ENCODE results near the gene GMPPB.
"Not testable (repeated sequence)": the region's sequence is repeated elsewhere in the genome, so short reads cannot be mapped to it uniquely, and the experiment has no call there.

The GMPPB gene

DNA sequence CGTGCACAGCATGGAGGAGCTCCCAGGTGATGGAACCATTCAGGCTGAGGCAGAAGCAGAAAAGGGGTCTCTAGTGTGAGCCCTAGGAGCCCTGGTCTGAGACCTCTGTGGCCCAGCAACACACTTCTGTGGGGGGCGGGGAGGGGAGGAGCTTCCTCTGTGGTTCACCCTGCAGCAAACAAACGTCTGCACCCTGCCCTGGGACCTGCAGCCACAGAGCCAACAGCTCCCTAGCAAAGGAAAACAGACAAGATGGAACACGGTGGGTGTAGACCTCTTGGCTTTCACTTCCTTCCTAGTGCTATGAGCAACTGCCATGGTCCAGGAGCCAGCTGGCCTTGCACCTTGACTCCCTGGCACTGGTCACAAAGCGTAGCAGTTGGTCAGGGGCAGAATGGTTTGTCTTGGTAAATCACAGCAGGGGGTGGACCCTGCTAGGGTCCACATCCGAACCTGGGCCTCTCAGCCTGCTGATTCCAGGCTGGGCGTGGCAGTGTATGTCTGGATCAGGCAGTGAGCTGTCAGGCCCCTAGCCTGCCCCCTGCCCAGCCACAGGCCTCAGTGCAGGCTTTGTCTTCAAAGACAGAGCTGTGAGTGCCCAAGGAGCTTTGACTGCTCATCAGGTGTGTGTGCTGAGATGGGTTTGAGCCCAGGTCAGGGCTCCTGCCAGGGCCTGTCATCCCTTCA, 11.0 kb downstream of the GMPPB start:
- no peak for DNase-seq

DNA sequence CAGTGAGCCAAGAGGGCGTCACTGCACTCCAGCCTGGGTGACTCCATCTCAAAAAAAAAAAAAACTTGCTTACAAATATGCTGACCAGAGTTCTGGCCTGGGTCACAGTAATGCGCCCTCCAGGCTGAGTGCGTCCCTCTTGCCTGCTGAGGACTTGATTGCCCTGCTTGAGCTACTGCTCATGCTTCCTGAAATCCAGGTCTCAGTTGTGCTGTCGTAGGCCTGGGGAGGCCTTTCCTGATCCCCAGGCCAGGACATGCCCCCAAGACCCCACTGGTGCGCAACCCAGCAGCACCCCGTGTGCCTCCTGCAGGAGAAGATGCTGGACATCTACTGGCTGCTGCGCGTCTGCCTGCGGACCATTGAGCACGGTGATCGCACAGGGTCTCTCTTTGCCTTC, 11.6 kb downstream of the GMPPB start:
- DNase-seq = no peak

DNA sequence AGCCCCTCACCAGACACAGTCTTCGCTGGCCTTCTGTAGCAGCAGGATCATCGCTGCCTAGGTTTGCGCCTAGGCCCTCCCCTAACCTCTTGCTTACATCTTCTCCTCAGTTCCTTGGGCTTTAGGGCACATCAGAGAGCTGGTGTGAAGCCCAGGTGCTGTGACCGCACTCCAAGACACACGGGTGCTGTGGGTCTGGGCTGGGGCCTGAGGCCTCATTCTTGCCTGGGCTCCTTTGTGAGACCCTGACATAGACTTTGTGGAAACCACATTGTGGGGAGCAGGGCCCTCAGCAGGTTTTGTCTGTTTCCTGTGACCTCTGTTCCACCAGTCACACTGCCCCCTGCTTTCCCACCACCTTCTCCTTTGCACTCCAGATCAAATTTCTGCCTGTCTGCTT, 12.3 kb downstream of the GMPPB start:
- no peak for DNase-seq

DNA sequence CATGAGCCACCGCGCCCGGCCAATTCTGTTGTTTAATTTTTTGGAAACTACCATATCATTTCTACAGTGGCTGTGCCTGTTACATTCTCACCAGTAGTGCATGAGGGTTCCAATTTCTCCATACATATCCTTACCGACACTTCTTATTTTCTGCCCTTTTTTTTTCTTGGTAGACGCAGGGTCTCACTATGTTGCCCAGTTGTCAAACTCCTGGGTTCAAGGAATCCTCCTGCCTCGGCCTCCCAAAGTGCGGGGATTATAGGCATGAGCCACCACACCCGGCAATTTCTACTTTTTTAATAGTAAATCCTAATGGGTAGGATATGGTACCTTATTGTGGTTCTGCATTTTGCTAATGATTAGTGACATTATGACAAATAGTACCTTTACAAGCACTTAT, 13.9 kb downstream of the GMPPB start:
- DNase-seq = no peak

DNA sequence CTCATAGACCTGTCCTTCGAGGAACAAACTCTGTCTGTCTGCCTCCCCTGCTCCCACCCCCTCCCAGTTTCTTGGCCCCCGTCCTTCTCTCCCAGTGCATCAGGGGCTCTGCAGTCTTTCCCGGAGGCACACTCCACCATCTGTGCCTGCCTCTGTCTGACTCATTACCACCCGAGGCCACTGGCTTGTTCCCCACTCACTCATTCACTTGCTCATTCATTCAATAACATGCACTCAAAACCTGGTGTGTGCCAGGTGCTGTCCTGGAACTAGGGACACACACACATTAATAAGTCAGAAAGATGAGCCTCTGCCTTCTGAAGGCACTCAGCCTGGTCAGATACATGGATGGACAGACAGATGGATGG, 16.7 kb downstream of the GMPPB start:
- DNase-seq = peak; percentile 3

DNA sequence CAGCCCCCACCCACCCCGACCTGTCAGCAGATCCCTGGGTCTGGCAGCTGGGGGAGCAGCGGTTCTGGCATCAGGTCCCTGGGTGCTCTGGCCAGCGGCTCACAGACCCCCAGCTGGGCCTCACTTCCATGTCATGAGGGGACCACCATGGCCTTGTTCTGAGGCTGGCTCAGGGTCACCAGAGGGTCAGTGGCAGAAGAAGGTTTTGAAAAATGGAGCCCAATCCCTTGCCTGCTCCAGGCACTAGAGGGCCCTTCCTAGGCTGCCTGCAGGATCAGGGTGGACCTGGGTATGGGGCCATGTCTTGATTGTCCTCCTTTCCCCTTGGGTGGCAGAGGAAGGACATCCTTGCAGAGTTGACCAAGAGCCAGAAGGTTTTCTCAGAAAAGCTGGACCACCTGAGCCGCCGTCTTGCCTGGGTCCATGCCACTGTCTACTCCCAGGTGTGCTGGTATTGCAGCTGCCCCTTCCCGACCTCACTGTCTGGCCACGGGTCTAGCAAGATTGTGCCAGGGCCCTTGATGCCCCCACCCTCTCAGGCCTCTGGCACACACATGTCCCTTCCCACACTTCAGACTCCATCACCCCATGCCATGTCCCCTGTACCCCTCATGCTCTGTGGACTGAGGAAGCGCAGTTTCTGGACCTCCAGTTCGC, 17.2 kb downstream of the GMPPB start:
- DNase-seq = no peak

DNA sequence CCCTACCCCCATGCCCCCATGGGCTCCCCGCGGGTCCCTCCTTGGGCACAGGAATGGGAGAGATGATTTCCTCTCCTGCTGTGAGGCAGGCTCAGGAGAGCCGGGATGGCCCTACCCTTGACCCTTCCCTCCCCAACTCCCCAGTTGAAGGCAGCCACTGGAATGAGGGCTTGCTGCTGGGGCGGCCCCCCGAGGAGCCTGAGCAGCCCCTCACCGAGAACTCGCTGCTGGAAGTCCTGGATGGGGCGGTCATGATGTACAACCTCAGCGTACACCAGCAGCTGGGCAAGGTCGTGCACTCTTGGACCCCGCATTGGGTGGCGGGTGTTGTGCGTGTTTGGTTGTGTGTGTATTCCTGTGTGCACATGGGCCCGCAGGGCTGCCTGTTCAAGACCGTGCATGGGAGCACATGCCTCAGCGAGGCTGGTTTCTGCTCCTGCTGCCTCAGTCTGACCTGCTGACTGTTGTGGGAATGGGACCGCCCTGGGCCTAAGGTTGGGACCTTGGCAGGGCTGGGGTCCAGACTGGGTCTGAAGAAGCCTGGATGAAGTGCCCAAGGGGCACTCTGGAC, 18.3 kb downstream of the GMPPB start:
- DNase-seq = no peak

DNA sequence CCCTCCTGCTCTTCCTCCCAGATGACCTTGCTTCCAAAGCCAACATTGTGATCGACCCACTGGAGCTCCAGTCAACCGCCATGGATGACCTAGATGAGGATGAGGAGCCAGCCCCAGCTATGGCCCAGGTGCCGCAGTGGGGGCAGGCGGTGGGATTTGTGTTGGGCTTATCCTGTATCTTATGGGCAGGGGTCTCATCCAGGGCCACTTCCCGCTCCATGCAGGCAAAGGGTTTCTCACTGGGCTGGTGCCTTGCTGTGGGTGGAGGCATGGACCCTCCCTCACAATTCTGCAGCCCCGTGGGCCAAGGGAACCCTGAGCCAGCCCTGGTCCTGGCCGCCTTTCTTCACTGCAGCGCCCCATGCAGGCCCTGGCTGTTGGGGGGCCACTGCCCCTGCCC, 19.1 kb downstream of the GMPPB start:
- DNase-seq = no peak

DNA sequence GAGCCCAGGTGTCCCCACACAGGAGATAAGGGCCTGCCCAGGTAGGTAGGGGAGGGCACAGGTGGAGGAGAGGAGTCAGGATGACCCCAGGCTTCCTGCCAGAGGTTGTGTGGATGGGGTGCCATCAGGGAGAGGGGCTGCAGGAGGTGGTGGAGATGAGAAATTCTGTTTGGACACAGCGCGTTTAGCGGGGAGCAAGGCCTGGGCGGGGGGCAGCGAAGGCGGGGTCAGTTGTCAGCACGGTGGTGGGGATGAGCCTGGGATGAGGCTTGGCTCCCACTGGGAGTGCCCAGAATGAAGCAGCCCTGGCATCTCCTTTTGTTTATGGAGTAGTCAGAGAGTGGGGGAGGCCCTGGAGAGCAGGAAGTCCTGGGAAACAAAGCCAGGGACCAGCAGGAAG, 19.8 kb downstream of the GMPPB start:
- DNase-seq = no peak

DNA sequence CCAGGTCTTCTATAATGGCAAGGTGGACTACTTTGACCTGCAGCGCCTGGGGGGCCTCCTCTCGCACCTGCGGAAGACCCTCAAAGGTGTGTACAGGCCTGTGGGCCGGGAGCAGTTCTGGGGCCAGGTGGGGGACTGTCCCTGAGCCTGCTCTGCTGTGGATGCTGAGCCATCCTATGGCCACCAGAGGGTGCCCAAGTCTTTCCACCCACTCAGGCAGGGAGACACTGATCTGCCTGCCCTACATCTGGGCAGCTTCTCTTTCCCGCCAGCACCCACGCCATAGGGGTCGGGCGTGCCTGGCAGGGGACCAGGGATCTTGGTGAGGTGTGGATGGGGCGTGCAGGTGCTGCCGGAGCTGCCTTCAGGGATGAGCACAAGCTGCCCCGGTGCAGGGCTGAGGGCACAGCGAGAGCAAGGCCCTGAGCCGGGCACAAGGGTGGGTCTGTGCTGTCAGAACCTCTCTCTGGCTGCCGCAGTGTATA, 20.3 kb downstream of the GMPPB start:
- DNase-seq = peak; percentile 35

DNA sequence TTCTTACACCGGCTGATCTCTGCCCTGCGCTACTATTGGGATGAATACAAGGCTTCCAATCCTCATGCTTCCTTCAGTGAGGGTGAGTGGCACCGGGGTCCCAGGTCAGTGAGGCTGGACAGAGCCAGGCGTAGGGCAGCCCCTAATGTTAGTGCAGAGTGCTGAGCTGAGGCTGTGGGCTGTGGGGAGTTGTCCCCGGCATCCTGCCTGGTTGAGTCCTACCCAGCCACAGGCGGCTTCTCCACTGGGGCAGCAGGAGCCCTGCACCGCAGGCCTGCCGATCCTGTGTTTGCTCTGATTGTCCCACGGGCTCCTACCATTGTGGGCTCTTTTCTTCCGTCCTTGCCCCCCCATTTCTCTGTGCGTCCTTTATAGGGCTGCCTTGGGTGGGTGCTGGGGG, 21.1 kb downstream of the GMPPB start:
- no peak for DNase-seq

DNA sequence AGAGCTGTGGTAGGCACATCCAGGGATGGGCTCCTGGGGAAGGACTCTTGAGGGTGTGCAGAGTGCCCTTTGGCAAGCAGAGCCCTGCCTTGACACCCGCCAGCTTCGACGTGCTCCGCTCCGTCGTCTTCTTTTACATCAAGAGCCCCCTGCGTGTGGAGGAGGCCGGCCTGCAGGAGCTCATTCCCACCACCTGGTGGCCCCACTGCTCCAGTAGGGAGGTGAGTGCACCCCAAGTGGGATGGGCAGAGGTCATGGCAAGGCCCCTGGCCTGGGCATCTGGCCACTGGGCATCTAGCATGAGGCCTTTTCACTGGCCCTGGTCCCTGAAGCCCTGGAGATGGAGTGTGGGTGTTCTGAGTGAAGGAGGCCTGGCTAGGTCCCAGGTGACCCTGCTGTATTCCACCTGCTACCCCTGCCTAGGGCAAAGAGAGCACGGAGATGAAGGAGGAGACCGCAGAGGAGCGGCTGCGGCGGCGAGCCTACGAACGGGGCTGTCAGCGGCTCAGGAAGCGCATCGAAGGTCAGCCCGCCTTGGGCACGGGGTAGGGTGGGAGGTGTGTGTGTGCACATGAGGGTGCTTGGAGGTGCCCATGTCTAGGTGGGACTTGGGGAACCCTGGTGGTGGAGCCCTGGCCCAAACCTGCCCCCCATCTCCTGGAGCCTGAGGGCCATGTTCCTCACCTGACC, 22.2 kb downstream of the GMPPB start:
- no peak for DNase-seq

DNA sequence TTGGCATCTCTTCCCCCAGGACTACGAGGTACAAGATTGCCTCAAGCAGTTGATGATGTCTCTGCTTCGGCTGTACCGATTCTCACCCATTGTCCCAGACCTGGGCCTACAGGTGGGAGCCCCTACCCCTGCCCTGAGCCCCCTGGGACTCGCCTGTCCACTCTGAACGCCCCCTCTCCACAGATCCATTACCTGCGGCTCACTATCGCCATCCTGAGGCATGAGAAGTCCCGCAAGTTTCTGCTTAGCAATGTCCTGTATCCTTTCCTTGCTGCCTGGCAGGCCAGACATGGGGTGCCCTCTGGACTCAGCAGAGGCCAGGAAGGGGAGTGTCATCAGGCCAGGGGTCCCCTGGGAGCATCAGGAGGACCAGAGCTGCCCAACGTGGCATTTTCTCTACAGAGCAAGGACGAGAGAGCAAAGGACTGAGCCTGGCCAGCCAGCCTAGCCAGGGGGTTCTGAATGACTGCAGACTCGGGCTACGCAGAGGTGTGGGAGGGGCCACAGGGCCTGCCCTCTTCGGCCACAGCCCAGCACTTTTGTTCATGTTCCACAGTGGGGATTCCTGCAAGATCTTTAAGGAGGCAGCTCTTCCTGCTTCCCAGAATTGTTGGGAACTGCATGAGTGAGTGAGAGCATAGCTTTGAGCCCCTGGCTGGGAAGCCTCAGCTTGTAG, 23.2 kb downstream of the GMPPB start:
- no peak for DNase-seq

DNA sequence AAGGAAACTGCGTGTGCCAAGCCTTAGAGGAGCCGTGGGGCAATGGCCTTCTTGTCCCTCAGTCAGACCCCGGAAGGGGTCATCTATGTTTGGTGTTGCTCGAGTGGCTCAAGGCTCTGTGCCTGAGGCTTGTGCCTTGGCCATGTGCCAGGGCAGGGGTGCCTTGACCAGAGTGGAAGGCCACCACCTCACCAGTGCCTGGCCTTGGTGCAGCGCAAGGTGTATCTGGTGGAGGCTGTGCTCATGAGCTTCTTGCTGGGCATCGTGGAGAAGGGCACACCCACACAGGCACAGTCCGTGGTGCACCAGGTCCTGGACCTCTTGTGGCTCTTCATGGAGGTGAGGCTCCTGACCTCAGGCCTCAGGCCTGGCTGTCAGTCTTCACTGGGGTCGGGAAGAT, 23.7 kb downstream of the GMPPB start:
- DNase-seq = no peak

DNA sequence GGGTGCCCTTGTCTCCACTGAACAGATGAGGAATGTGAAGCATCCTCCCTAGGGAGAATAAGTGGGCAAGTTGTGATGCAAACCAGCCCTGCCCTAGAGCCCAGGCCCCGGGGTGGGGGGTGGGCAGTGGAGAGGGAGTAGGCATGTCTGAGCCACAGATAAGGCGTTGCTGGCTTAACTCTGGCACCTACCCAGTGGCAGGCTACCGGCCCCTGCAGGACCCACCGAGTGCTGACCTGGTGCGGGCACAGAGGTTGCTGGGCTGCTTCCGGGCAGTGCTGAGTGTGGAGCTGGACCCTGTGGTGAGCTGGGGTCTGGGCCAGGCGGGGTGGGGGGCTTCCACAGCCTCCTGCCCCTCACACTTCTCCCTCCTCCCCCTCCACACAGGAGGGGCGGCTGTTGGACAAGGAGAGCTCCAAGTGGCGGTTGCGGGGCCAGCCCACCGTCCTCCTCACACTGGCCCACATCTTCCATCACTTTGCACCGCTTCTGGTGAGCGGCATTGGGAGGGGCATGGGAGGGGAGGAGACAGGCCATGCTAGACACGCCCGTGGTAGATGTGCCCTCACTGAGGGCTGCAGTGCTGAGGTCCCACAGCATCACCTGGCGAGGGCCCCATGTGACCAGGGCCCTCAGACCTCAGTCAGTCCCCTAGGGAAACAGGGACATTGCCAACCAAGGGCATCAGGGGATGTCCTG, 24.3 kb downstream of the GMPPB start:
- DNase-seq = no peak

DNA sequence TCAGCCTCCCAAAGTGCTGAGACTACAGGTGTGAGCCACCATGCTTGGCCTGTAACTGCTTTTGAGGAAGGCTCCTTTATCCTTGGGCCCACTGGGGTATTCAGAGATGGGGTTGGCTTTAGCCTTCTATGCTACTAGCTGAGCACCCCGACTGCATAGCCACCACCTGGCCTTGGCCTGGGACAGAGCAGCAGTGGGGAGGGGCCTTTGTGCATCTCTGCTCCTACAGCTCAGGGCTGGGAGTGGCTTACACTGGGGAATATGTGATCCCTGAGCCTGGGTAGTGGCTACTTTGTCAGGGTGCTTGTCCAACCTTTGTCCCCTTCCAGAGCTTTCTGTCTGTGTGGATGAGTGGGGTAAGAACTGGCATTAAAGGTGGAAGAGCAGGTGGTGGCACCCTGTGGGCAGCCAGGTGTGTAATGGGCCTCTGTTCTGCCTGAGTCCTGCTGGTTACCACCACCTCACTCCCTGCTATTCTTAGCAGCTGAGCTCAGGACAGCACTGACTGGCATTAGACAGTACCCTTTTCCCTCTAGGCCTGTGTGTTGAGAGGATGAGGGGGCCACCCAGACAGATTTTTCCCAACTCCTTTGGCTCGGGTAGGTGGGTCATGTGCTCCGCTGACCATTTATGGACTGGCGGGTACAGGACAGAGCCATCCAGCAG, 28.3 kb downstream of the GMPPB start:
- DNase-seq = not testable (repeated sequence)

DNA sequence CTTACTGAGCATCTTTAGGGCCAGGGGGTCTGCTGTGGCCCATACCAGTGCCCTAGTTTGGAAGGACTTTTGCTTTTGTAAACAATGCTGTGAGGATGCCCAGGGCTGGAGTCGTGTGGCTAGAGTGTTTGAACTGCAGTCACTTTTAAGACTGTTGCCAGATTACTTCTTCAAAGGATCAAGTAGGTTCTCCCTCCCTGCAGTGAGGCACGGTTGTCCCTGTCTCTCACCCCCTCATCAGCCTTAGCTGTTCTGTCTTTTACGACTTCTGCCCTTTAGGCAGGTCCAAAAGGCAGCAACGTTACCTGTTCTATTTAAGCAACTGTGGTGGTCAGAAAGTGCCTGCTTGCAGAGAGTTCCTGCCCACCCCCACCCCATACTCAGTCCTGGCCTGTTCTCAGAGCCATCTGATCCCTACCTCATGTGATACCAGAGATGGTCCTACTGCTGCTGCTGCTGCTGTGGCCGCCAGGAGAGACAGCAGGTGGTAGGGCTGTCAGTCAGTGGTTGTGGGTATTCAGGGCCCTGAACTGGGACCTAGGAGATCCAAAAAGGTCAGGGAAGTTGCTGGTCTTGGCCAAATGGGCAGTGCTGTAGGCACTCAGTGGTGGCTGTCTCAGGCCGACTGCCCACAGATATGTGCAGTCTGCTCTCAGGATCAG, 29.2 kb downstream of the GMPPB start:
- DNase-seq = not testable (repeated sequence)

DNA sequence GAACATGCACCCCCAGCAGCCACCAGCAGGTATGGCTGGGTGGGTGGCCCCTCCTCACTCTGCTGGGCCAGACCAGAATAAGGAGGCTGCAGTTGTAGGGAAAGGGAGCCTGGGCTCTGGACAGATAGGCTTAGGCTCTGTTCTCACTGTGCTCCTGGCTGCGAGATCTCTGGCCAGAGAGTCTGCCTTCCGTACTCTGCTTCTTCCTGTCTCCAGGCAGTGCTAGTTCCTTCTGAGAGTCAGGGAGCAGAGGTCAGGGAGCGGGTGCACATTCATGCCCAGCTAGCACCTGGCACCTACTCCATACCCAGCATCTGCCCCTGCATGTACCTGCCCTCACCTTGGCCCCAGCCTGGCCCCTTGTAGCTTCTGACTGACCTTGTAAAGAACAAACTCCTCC, 32.3 kb downstream of the GMPPB start:
- DNase-seq = not testable (repeated sequence)

DNA sequence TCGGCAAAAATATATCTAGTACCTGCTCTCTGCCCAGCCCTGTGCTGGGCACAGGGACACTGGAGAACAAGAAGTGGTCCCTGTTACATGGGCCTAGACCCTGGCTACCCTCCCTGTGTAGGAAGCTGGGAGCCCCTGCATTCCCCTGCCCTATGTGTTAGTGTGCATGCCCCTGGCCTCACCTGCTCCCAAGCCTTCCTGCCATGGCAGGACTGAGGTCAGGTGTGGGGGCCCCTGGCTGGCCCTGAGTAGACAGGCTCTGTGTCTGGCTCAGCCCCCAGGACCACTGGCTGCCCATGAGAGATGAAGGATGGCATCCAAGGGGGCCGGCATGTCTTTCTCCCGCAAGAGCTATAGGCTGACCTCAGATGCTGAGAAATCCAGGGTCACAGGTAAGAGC, 32.9 kb downstream of the GMPPB start:
- DNase-seq = not testable (repeated sequence)

DNA sequence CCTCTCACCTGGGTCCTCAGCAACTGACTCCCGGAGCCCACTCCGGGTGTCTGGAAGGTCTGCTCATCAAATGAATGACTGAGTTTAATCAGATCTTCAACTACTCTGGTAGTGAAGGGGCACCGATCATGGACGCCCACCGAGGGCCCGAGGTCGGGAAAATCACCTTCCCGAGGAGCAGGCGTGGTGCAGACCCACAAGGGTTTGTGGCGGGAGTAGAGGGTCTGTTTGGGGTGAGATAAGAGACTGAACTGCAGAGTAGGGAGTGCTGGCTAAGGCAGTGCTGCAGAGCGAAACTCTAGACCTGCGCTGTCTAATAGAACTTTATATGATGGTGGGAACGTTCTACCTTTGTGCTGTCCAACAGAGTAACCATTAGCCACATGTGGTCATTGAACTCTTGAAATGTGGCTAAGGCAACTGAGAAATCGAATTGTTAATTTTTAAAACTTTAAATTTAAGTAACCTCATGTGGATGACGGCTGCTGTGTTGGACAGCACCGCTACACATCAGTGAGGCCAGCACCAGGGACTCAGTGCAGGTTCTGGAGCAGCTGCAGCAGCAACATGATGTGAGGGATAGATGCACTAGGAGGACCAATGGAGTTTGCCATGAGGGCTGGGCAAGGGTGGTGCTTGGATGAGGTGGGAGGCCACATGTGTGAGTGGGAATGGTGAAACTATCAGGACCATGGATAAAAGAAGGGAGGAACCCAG, 33.7 kb downstream of the GMPPB start:
- DNase-seq = not testable (repeated sequence)
